HG02798 (cell line): ENCODE data around the gene SVEP1.
"Not testable (repeated sequence)": the region's sequence is repeated elsewhere in the genome, so short reads cannot be mapped to it uniquely, and the experiment has no call there.

Experiments
- ATAC-seq: cut with Tn5 transposase; IDR thresholded peaks from one replicate; pipeline ENCODE4 v1.9.1; 2021; ENCODE audit warnings: mild to moderate bottlenecking; ENCODE audit not compliant: unreplicated experiment, poor library complexity

SVEP1 gene

DNA sequence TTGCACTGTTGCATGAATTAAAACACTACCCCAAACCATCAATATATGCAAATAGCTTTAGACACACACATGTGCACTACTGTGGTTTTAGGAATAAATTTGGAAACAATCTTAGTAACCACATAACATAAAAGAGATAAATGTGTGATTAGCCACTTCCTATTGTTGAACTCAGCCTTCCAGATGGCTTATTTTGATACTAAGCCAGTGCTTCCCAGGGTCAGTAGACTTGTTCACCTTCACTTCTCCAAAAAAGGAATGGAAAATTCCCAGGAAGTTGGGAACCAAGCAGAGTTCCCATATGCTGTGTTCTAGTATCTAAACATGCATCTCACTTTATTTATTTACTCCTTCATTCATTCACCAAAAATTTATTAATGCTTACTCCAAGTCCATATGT lies 47.8 kb downstream of the SVEP1 start:
- ATAC-seq, result no peak

DNA sequence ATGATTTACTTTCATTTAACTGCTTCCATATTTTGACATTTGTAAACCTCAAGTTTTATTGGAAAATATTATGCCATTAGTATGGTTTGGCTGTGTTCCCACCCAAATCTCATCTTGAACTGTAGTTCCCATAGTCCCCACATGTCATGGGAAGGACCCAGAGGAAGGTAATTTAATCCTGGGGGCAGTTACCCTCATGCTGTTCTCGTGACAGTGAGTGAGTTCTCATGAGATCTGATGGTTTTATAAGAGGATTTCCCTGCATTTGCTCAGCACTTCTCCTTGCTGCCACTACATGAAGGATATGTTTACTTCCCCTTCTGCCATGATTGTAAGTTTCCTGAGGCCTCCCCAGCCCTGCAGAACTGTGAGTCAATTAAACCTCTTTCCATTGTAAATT lies 48.3 kb downstream of the SVEP1 start:
- not testable (repeated sequence) for ATAC-seq

- ATAC-seq, result no peak
Observed at GRCh38 chr9:110528645-110529044, 50.9 kb downstream of the SVEP1 start.

- ATAC-seq, result no peak
Observed at GRCh38 chr9:110526426-110526825, 53.1 kb downstream of the SVEP1 start.

- ATAC-seq, result no peak
Observed at GRCh38 chr9:110521206-110521605, 58.3 kb downstream of the SVEP1 start.

GRCh38 chr9:110520120-110520701 lies 59.3 kb downstream of the SVEP1 start:
- no peak for ATAC-seq

GRCh38 chr9:110517483-110517882 lies 62.1 kb downstream of the SVEP1 start:
- no peak for ATAC-seq

GRCh38 chr9:110514897-110515296 lies 64.6 kb downstream of the SVEP1 start:
- no peak for ATAC-seq

DNA sequence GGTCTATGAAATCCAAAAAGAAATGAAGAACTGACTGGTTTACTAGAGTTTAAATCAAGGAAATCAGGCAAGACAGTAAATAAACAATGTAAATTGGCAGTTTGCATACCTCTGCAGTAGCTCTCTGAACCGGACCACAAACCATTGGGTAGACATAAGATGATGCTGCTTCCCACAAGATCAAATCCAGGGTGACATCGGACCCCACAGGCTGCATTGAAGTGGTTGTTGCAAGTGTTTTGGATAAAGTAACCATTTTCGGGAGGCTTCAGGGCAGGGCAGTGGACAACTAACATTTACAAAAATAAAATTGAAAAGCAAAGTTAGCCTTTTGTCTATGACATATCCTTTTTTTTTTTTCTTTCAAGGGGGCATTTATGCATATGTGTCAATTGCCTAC lies 66.7 kb downstream of the SVEP1 start:
- no peak for ATAC-seq

DNA sequence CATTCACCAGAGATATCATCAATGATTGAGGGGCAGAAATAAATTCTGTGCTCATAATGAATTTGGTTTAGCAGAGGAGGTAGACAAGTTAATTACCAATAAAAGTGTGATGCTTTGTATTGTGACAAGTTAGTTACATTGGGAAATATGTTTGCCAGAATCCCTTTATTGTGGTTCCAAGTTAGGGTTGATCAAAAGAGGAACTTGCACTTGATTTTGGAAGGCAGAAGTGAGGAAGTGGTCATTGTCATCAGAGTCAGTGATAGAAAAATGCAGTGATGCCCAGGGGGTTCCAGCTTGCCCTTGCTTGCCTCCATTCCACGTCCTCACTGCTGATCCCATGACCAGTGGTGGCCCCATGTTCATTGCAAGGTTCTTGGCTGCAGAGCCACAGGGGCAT lies 69.7 kb downstream of the SVEP1 start:
- no peak for ATAC-seq

DNA sequence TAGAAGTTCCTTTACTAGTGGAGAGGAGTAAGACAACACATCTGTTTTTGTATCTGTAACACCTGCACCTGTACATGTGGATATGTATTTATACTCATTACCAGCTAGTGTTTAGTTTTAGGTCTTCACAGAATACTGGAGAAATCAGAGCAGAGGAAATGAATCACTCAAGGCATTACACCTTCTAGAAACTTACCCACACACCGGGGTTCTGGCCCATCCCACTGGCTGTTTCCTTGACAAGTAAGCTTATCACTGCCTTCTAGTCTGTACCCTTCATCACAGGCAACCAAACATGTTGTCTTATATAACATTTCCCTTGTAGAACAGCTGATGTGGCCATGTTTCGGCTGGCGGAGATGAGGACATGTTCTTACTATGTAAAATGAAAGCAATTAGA lies 76.7 kb downstream of the SVEP1 start:
- ATAC-seq, result no peak

DNA sequence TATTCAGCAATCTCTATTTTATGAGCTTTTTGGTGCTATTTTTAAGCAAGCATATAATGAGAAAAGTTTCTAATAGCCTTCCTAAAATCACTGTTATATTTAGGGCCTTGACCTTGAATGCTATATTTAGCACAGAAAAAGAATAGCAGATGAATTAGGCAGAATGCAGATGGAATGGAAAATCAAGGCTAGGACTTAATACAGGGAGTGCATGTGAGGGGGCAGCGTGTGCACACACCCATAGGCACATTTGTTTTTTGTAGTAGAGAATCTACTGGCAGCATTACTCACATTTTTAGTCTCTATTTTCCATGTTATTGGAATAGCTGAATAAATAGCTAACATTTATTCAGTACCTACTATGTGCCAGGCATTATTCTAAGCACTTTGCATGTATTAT lies 79.9 kb downstream of the SVEP1 start:
- ATAC-seq, result no peak

- ATAC-seq, result no peak
Observed at GRCh38 chr9:110487196-110487595, 92.3 kb downstream of the SVEP1 start.

DNA sequence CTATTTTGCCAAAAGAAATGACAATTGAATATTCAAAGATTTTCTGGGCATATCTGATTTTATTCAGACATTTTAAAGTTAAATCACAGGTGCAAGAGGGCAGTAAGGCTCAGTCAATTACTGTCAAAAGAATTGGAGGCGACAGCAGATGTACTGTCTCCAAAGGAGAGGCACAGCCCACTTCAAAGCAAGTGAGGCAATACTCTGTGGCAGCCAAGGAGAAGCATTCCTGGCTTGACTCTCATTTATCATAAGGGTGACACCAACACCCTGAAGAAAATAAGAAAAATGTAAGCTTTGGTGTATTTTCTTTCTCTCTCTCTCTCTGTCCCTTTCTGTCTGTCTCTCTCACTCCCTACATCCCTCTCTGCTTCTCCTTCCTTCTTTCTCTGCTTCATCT lies 93.3 kb downstream of the SVEP1 start:
- ATAC-seq, result no peak

DNA sequence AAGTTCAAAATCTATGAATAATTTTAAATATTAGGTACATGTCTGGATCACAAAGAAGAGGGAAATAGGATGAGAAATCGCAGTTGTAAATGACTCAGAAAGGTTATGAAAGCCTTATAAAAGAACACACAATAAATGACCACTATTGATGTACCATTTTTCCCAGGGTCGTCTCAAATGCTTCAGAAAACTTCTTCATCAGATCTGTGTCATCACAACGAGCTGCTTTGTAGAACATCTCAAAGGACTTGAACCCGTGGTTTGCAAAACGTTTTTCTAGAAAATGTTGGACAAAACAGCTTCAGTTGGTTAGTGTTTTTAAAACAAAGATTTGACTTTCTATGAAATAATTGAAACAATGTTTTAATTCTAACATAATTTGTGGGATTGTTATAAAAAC lies 100.1 kb downstream of the SVEP1 start:
- no peak for ATAC-seq

DNA sequence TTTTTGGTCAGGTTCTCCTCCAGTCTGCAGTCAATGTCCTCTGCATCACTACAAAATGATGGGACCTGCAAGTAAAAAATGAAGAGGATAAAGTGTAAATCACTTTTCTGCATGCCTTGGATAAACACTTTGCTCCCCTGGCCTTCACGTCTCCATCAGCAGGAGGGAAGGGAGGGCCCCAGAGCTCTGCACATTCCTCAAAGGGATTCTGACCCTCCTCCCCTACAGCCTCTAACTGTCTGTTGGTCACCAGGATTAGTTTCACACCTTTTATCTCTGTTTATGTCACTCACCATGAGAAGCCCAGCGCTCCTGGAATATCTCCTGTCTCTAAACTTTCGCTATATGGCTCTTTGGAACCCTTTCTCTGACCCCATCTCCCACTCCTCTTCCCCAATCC lies 103.3 kb downstream of the SVEP1 start:
- ATAC-seq, result no peak

DNA sequence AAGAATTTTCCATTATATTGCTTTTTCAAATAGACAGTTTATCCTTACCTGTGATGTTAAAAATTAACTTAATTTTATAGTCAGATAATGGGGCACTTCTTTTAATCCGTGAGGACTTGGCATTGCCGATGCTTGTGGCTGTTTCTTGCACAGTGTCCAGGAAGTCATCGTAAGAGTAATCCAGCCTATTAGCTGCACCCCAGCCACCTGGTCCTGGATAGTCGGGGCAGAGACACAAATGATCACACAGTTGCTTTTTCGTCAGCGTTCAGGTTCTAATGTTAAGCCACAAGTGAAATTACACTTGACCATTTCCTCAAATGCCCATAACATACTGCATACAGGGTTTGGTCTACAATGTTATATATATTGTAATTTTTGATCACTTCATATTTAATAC lies 107.4 kb downstream of the SVEP1 start:
- no peak for ATAC-seq

GRCh38 chr9:110468950-110469349 lies 110.6 kb downstream of the SVEP1 start:
- ATAC-seq, result no peak

GRCh38 chr9:110465190-110465589 lies 114.4 kb downstream of the SVEP1 start:
- ATAC-seq, result no peak

DNA sequence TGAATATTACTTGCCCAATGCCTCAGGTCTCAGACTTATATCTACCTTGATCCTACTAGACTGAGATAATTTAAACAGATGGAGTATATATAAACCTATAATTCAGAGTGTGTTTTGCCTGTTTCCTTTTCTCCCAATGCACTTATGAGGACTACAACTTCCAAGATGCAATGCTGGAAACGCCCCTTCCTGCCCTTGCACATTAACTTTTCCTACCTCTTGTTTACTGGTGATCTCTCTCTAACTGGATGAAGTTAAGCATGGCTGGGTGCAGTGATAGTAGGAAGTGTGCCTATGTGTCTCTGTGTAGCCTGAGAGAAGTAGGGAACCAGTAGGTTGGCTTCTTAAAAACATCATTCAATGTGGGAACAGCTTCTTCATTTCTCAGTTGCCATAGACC lies 115.2 kb downstream of the SVEP1 start:
- ATAC-seq, result no peak

DNA sequence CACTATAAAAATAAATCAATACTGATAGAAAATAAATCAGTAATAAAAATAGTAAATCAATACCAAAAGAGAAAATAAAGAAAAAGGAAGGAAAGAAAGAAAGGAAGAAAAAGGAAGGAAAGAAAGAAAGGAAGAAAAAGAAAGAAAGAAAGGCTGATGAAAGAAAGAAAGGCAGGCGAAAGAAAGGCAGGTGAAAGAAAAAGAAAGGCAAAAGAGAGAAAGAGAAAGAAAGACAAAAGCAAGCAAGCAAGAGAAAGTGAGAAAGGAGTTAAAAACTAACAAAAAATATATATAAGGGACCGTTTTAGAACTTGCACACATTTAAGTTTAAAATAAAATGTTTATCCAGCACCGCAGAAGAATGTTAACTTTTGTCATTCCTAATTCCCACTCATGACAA lies 116.0 kb downstream of the SVEP1 start:
- no peak for ATAC-seq

DNA sequence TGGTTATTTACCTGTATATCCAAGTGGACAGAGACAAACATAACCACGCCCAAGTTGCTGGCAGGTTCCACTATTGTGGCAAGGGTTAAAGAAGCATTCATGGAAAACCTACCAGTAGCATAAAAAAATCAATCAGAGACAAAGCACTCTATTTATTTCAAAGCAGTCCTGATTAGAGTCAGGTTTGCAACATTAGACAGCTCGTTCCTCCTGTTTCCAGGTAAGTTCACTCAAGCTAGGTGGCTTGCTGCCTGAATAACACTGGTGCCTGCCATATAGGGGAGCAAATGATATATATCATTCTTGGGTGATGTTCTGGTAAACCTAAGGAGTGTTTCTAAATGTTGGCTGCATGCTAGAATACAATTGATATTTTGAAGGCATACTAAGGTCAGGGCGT lies 122.3 kb downstream of the SVEP1 start:
- no peak for ATAC-seq

DNA sequence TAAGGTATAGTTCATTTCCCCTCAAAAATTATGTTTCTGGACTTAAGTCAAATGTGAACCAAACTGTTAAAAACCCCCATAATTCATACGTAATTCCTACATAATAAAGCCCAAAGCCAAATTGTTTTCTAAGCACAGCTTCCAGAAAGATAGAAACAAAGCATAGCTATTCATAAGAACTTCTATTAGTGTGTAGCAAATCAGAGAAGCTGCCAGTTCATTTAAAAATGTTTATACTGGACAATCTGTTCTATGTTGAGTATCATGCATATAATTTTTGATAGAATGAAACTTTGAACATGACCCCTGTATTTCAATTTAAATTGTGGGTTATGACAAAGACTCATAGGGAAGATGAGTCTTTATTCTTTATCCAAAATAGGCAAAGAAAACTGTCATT lies 122.9 kb downstream of the SVEP1 start:
- no peak for ATAC-seq
